Activated T-cell treated with anti-CD3 and anti-CD28 coated beads for 4 hours (primary cell): ENCODE data around the gene MAGEB17.

Experiments used
- DNase-seq: peaks from one replicate; pipeline ENCODE4 v3.0.0-alpha.2; 2020

MAGEB17 gene

GRCh38 chrX:16212024-16212423, 44.7 kb downstream of the MAGEB17 start:
- DNase-seq, result no peak

- DNase-seq, result no peak
These were observed 45.2 kb downstream of the MAGEB17 start for GRCh38 chrX:16212436-16212835.

- DNase-seq, result no peak
These were observed 46.7 kb downstream of the MAGEB17 start for GRCh38 chrX:16213961-16214360.

- DNase-seq, result no peak
These were observed 48.4 kb downstream of the MAGEB17 start for GRCh38 chrX:16215660-16216059.
